NCI-H345 treated with DMSO at 0.1 percent for 48 hours (cell line): ENCODE measurements around the gene GABARAP.
A peak's percentile ranks its signal among the peaks of the same experiment; 100 is the strongest.

Source experiments
- DNase-seq: peaks from one replicate; lab custom pipeline; 2025; ENCODE audit not compliant: unreplicated experiment; lab: John Stamatoyannopoulos, UW

Gene GABARAP

GRCh38 chr17:7241090-7241733 is 1.0 kb downstream of the GABARAP start:
- DNase-seq, result no peak

DNA sequence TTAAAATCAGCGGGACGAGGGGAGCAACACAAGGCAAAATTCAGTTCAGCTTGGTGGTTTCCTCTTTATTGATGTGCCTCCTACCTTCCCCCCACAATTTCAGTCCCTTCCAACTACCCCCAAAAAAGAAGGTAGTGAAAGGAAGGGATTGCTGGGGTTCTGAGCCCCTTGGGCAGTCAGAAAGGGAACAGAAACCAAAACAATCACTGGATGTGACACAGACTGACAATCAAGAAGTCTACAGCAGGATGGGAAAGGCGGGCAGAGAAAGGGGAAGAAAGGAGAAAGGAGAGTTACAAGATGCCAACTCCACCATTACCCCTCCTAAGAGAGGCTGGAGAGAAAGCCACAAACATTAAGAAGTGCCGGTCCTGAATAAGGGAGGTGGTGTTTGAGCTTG is 1.9 kb downstream of the GABARAP start:
- no peak for DNase-seq

DNA sequence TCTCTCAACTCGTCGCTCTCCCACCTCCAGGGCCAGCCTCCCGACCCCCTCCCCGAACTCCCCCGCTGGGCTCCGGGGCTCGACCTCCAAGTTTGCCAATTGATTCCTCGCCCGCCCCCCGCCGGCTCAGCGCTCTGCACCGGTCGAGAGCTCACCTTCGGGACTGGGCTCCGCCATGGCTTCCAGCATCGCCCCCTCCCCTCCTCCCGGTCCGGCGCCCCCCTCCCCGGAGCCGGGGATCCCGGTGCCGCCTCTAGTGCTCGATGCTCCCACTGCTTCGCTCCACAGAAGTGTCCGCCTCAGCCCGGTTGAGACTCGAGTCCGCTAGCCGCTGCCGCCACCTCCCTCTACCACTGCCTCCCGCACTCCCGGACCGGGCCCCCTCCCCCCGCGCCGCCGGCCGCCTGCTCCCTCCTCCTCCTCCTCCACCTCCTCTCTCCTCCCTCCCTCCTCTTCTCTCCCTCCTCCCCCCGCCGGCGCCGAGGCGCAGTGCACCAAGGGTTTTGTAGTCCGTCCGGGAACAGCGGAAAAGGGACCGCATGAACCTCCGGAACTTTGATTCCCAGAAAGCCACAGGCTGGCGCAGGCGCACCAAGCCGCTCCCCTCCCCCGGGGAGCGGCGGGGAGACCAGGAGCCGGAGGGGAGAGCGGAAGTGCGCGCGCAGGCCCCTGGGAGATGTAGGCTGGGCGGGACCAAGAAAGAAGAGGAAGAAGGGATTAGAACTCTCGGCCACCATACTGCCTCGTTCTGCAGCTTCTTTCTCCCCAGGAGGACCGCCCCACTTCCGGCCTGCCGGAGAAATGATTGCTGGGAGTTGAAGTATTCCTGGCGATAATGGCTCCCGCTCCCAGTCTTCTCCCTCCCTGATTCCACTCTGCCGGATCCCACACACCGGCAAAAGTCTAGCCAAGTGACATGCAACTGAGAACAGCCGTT is 2.9 kb downstream of the GABARAP start, which contains the start of gene PHF23:
PHF23 (minus strand) TSS at position 367 of the 937 bp plus-strand sequence; CDS start at position 189, 178 bp downstream.
- DNase-seq, result peak; percentile 91

- DNase-seq, result no peak
Observed at GRCh38 chr17:7238420-7239090, 3.7 kb downstream of the GABARAP start.

GRCh38 chr17:7237761-7238419 is 4.4 kb downstream of the GABARAP start:
- DNase-seq, result no peak

DNA sequence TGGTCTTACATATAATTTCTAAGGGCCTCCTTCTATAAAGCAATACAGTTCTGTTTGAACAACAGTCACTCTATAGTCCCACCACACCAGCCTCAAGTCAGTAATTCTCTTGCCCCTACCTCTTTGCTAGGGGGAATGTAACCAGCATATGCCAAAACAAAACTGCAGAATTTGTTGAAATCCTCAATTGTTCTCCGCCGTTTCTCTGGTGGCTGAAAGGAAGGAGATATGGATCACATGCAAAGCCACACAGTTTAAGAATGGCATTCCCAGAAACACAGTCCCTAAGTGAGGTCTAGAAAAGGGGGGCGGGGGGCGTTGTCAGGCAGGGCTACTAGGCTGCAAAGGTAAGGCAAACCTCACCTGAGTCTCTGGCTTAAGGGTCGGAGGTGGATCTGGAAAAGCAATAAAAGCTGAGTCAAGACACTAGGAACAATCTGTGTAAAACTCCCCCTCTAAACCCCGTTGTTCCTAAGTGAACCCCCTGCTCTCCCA is 4.9 kb downstream of the GABARAP start:
- DNase-seq, result no peak

DNA sequence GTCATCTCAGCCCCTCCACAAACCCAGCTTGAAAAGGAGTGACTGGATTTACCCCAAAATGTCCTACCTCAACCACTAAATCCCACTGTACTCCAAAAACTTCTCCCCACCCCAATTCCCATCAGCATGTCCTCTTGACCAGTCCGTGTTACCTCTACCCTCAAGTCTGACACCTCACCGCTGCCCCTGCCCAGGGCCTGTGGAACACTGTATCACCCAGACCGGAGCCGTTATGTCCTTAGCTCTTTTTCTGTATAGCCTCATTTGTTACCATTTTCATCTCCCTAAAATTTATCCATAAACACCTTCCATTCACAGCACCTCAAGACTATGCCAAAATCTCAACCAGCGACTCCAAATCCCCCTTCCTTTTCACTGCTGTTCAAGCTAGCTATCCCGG is 5.4 kb downstream of the GABARAP start:
- DNase-seq, result no peak

DNA sequence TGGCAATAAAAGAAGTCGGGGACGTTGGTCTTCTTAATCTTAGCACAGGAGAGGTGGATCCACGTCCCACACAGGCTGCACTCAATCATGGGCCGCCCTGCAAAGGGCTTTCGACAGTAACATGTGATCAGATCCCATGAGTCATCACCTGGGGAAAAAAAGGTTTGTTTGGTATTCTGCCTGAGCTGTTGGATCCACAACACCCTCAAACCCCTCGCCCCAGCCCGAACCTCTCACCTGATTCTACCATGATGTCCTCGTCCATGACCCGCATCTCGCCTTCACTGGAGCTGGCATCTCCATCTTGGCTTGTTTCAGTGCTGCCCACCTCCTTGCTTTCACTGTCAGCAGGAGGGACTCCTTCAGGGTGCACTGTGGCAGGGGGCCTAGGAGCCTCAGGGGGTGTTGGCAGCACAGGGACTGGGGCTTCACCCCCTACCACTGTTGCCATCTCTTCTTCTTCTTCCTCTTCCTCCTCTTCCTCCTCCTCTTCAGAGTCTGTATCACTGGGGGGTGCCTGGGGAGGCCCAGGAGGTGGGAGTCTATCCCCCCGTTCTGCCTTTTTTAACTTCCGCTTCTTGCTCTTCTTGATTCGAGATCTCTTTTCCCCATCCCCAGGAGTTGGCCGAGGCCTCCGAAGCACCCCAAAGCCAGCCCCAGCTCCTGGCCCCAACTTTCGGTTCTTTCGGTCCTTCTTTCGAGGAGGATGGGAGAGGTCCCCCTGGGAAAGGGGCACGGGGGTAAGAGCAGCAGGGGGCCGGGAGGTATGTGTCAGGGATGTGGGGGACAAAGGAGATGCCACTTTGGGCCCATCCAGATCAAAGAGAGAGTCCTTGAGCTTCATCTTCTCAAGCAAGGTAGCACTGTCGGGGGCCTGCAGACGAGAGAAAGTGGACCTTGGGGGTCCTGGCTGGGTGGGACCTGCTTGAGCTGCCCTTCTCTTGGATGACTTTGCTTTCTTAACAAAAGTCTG is 6.3 kb downstream of the GABARAP start:
- no peak for DNase-seq

GRCh38 chr17:7234083-7234951 is 7.9 kb downstream of the GABARAP start, which contains the start of gene DVL2:
Gene DVL2 (minus strand): TSS chr17:7234517. CDS start chr17:7234262, 255 bp downstream.
- DNase-seq, result peak; percentile 30

DNA sequence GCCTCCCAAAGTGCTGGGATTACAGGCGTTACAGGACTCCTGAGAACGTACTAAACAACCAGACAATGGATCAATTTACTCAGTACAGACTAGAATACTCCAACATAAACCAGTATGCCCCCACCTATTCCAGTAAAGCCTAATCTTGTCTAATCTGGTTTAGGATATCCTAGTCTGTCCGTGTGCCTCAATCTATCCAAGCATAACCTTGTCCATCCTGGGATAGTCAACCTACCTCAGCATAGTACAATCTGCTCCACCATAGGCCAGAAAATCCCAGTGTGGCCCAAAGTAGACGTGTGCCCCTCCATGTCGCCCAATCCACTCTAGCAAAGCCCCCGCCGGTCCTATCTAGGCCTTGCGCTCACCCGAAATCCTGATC is 8.6 kb downstream of the GABARAP start:
- no peak for DNase-seq

GRCh38 chr17:7232114-7232513 is 10.1 kb downstream of the GABARAP start:
- no peak for DNase-seq

- no peak for DNase-seq
Observed at GRCh38 chr17:7229504-7229903, 12.7 kb downstream of the GABARAP start.

GRCh38 chr17:7228920-7229319 is 13.3 kb downstream of the GABARAP start:
- DNase-seq, result no peak

GRCh38 chr17:7226721-7227710 is 15.2 kb downstream of the GABARAP start:
- DNase-seq, result no peak

DNA sequence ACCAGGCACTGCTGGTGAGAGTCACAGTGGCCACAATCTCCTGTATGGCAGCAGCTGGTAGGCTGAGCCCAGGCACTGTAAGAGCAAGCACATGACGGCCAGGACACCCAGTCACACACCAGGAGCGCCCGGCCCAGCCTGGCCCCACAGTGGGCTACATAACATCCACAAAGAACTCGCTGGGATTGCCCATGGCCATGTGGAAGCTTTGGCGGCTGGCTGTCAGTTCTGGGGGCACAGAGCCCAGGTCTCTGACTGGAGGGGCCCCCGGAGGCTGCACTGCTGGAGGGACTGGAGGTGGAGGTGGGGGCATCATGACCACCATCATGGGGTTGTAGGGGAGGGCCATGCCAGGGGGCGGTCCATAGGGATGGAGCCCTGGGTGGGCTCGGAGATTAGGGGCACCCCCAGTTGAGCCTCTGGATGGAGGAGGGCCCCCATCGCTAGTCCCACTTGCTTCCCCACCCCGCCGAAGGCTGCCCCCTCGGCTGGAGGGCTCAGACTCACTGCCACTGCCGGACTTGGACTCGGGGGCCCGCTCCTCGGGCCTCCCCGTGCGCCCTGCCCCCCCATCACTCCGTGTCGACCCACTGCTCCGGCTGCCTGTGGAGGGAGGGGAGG is 16.4 kb downstream of the GABARAP start:
- no peak for DNase-seq

DNA sequence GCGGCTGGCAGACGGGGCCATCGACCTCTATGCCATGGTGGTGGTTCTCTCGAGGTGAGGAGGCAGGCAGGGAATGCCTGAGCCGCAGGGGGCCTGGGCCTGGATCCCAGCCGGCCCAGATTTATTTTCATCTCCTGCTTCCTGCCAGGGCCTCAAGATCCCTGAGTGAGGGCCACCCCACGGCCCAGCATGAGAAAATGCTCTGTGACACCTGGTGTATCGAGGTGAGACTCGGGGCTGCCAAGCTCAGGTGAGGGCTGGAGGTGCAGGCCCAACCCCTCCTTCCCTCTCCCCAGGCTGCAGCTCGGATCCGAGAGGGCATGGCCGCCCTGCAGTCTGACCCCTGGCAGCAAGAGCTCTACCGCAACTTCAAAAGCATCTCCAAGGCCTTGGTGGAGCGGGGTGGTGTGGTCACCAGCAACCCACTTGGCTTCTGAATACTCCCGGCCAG is 17.6 kb downstream of the GABARAP start:
- no peak for DNase-seq

DNA sequence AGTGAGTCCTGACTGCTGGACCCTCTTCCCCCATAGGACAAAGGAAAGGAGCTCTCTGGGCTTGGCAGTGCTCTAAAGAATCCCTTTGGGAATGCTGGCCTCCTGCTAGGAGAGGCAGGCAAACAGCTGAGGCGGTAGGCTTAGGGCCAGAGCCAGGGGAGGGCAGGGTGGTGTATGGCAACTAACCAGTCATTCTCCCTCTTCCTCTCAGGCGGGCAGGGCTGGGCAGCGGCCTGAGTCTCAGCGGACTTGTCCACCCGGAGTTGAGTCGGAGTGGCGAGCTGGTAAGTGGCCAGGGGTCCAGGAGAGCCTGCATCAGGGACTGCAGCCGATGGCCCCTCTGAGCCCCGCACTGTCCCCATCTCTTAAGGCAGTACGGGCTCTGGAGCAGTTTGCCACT is 18.1 kb downstream of the GABARAP start:
- no peak for DNase-seq
